ENCODE data around the gene PARD3B.

Gene PARD3B

DNA sequence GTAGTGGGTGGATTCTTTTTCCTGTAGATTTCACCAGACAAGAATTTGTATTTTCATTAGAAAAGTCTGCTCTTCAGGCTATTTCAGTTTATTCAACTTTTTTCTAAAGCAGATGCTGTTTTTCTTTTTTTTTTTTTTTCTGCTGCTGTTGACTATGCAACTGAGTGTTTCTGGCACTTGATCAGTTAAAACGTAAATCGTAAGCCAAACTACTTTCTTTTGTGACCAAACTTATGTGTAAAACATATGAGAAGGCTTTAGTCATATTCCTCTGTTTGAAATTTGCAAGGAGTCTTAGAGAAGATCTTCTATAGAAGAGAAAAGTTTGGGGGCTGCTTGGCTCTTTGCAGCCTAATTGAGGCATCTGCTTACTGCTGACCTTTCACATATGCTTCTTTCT is 170.1 kb downstream of the PARD3B start:
- DNase-seq = no peak

DNA sequence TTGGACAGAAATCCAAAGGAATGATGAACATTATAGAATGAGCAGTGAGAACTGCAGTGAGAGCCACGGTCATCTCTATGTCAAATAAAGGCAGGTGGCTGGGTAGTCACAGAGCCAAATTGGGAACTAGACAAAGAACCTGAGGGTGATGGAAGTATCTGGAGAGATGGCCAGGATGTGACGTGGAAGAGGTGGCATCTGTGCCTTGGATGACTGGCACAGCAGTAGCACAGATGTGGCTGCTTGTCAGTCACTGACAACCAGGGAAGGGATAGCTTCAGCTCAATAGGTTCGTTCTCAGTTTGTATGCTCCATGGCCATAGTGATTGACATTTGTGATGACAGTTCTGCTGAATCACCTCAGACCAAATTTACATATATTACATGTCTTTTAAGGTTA is 172.3 kb downstream of the PARD3B start:
- no peak for DNase-seq

DNA sequence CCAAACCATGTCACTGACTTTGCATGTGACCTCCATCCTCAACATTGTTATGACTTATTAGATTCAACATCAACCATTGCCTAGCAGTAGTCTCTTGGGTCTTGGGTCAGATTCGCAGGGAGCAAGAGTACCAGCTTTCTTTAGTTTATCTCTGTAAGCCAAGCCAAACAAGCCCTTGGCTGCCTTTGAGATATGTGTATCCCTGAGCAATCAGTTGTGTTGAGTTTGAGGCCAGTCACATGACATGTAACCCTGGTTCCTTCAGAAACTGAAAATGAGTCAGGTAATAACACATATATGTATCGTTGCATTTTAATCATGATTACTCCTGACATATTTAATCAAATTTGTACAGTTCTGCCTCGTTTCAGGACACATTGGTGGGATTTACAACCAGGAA is 173.3 kb downstream of the PARD3B start:
- no peak for DNase-seq

DNA sequence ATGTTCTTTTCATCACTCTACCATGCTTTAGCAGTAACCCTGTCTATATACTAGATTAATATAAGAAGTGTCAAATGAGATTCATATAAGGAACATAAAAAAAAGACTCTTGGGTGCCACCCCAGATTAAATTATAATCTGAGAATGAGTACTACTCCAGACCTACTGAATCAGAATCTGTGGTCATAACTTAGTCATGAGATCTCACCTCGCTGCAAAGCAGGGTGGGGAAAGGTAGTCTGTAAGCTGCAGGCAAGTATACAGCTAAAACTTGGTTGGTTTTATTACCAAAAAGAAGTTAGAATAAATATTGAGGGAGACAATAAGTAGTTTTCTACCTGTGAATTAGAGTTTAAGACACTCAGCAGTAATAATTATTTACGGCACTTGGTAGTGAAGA is 175.6 kb downstream of the PARD3B start:
- no peak for DNase-seq

DNA sequence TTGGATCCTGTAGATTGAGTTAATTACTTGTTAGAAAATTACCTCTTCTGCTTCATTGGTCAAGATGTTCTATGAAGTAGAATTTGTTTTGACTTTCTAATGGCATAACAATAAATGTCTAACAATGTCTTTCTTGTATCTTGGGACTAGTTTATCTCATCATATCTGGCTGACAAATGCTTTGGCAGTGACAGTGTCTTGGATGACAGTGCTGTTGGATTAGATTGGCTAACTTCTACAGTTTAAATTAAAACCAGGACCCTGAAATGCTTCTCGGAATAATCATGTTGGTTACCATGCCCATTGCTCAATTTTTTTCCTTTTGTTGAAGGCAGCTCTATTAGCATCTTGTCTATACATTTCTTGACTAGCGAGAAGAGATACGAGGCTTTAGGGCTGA is 176.9 kb downstream of the PARD3B start:
- DNase-seq = no peak

DNA sequence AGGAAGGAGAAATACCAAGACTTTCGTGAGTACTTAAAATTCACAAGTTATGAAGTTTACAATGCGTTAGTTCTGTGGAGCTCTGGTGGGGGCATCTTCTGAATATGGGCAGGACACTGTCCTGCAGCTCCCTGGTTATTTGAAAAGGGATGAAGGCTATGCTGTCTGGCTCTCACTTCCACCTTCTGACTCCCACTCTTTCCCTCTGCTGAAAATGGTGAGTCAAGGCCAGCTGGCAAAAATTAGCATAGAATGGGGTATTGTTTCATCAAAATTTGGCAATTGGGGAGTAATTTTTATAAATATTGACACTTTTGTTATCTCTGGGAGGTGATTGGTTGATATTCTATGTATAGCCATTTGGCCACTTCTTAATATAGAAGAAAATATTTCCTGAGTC is 177.4 kb downstream of the PARD3B start:
- no peak for DNase-seq

DNA sequence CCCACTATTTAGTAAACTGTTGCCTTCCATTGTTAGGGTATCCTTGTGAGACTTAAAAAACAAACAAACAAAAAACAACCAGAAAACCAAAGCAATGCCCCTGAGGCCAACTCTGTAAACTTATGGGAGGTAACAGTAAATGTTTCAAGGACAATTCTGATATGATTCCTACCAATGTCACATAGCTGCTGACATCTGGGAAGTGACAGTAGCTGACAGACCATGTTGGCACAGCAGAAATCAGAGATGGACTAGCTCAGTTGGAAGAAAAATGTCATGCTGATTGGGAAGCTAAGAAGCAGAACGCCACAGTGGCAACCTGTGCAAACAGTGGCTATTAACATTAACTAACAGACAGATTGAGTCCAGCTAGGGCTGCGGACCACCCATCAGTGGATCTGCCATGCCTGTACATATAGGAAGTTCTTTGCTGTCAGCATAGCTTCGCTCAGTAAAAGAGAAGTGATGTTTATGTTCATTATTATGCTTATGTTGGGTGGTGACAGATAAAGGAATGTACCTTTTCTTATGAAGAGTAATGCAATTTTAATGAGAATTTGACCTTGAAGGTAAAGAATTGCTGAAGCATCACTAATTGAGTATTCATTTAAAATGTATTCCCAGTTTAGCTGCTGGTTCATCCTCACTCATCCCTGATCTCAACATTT is 180.6 kb downstream of the PARD3B start:
- DNase-seq = no peak

DNA sequence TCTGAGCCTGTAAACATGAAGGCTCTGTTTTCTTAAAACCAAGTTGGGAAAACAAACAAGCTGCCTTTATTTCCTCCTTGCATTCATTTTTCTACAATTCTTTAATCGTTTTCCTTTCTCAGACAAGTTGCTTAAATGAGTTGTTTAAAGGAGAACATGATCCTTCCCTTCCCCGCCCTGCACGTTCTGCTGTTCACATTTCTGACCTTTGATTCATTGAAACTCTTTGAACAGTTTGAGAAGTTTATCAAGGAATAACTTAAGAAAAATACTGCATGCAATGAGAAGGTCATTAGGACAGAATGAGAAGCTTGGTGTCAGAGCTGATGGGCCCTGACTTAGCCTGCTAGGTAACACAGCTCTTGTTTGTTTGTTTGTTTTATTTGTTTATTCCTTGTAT is 181.6 kb downstream of the PARD3B start:
- DNase-seq = no peak

DNA sequence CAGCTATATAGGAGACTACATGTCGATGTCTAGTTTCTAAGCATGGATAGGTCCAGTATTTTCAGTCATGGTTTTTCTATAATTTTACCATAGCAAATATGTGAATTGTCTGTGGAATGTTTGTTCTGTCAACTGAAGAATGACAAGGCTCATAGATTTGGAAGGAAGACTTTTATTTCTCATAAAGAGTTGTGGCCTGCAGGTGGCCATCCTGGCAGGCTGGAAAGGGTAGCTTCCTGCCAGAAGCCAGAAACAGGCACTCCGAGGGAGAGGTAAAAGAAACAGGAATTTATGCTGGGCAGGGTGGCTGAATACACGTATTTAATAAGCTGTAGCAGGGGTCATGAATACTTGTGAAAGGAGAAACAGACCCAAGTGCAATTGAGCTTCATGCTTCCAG is 182.1 kb downstream of the PARD3B start:
- DNase-seq = no peak

DNA sequence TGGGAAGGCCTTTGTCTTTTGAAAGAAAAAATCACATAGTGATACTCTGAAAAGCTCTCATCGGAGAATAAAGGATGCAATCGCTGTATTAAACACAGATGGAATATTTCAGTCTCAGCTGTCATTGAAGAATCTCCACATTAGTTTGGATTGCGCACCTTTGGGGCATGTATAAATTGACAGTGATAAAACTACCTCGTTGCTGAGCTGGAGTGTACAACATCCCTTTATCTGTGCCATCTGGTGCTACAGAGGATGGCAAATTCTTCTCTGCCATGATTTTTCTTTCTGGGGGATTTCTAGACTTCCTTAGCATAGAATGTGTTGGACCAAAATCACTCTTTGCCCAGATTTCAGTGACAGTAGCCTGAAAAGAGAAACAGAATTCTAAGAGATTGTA is 185.3 kb downstream of the PARD3B start:
- no peak for DNase-seq

DNA sequence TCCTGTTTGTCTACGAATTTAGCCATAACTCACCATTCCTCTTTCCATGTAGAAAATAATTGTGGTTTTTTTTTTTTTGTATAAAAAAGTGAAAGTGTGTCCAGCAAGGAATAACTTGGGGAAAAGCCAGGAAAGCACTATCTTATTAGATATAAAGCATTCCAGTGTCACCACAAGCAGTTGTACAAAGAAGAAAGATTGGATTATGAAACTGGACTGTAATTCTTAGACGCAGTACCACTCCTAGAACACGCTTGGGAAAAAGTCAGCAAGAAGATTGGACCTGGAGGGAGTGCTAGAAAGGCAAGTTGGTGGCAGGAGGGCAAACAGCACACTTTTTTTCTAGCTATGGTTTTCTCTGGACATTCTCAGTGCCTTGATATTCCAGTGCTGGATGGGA is 186.7 kb downstream of the PARD3B start:
- DNase-seq = no peak

DNA sequence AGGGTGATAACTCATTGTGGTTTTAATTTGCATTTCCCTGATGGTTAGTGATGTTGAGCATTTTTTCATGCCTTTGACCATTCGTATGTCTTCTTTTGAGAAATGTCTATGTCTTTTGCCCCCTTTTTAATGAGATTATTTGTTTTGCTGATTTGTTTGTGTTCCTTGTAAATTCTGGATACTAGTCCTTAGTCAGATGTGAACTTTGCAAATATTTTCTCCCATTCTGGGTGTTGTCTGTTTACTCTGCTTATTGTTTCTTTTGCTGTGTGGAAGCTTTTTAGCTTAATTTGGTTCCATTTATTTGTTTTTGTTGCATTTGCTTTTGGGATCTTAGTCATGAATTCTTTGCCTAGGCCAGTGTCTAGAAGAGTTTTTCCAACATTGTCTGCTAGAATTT is 192.0 kb downstream of the PARD3B start:
- DNase-seq = no peak

DNA sequence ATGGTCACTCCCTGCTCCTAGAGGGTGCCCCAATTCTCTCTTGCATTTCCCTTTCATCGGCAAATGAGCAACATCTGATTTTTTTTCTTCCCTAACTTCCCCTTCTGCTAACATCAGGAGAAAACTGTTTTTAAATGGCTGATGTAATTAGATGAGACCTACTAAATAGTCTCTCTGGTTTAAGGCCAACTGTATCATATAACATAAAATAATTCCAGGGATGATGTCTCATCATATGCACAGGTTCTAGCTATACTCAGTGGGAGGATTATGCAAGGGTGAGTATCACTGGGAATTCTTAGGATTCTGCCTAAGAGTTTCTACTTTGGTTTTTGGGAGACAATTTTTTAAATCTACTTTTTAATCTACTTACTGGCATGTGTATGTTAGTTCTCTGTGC is 193.4 kb downstream of the PARD3B start:
- DNase-seq = no peak

DNA sequence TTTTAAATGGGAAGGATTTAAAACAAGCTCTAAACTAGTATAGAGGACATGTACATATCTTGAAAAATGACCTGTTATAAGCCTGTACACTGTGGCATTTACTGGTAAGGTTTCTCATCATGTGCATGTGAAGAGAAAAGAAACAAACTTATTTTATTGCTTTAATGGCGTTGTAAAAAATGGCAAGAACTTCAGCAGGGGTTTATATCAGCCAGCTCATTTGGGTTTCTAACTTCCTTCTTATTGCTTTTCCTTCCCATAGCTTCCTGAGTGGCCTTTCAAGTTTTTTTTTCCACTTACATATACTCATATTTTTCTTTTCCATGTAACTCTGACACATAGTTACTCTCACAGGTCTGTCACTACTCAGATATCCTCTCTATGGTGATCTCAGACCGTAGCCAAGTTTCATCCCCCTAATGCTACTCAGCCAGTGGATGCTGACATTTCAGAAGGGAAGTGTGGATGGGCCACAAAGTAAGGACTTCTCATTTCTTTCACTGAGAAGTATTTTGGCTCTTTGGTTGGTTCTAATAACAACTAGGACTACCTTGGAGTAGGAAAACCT is 198.2 kb downstream of the PARD3B start:
- no peak for DNase-seq

DNA sequence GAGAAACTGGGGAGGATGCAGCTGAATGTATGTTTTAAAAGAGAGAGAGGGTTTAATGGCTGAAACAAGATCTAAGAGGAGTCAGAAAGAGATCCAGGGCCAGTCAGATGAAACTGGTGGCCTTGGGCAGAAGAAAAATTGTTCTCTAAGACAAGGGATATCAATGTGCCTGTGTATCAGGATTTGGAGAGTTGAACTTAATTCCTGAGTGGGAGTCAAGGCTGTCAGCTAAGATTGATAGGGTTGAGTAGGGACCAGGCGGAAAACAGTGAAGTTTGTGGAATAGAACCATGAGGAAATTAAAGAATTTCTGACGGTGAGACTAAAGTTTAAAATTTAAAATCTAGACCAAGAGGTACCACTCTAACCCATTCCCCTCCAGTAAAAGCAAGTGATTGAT is 199.2 kb downstream of the PARD3B start:
- DNase-seq = no peak

DNA sequence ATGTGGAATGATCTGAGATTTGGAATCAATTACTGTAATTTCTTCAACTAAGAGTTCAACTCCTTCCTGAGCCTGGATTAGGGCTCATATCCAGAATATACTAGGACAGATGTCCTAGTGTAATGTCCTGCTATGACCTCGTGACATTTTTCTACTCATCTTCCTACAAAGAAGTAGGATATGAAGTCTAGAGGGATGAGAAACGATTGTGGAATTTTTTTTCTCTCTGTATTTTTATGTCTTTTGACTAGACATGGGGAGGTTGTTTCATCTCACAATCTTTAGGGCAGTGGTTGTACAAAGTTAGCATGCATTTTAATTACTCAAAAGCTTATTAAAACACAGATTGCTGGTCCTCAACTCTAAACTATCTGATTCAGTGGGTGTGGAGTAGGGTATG is 203.0 kb downstream of the PARD3B start:
- no peak for DNase-seq

DNA sequence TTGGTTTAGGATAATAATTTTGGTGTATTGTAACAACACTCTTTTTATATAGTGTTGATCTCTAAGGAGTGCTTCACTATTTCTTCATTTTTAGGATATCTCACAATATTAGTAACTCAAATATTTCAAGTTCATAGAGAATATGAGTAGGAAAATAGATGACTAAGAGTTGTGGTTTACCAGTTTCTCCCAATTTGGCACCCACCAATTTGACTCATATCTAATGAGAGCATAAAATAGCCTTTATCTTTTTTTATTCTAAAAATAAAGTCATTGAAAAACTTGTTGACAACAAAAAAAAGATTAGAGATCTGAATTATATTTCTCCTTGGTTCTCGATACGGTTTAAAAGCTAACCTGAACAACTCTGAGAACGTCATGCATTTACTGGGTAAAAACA is 204.0 kb downstream of the PARD3B start:
- DNase-seq = no peak

DNA sequence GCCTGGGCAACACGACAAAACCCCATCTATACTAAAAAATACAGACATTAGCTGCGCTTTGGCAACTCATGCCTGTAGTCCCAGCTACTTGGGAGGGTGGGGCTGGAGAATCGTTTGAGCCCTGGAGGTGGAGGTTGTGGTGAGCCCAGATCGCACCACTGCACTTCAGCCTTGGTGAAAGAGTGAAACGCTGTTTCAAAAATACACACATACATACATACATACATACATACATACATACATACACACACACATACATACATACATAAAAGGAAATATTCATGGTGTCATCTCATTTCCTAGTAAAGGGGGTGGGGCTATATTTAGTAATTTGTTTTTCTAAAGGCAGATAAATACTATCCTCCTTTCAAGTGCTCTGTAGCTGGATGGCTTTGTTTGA is 205.1 kb downstream of the PARD3B start:
- DNase-seq = no peak

DNA sequence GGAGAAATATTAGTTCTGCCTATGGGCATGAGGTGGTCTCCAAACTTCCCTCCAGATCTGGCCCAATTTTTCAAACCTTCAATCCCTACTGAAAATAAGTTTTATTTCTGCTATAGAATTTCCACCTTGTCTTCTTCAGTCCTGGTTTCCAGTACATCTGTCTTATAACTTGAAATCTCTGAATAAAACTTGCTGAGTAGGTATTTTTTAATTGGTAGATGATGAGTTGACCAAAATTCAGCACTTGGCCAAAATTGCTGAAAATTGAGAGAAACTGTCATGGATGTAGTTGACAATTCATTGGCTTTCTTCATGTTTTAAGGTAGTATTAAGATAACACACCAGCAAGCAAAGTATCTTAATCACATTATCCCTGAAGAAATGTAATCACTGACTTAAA is 206.2 kb downstream of the PARD3B start:
- no peak for DNase-seq

DNA sequence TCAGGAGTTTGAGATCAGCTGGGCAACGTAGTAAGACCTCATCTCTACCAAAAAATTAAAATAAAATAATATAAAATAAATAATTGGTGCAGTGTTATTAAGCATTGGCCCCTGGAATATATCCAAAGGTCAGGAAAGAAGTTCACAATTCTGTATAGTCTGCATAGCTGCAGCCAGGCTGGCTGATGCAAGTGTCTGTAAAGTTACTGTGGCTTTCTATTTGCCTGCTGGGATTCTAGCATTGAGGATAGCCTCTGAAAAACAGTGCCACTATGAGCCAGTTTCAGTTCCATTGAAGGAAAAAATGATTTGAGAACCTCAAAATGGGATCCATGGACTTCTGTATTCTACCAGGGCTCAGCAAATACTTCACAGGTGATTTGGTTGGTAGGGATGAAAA is 208.6 kb downstream of the PARD3B start:
- DNase-seq = no peak

DNA sequence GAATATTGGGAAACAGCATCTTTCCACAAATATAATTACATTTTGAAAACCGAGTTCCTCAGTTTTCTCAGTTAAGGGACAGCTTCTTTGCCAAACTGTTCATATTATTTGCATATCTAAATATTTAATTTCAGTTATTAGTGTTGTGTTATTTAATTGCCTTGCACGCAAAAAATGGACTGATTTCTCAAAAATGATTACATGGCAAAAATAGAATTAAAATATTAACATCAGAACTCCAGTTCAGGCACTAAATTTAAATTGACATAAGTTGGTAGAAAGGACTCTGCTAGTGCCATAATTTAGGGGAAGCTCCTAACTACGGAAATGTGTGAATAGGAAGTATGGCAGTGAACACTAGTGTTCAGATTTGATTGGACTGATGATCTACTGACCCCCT is 209.6 kb downstream of the PARD3B start:
- no peak for DNase-seq

DNA sequence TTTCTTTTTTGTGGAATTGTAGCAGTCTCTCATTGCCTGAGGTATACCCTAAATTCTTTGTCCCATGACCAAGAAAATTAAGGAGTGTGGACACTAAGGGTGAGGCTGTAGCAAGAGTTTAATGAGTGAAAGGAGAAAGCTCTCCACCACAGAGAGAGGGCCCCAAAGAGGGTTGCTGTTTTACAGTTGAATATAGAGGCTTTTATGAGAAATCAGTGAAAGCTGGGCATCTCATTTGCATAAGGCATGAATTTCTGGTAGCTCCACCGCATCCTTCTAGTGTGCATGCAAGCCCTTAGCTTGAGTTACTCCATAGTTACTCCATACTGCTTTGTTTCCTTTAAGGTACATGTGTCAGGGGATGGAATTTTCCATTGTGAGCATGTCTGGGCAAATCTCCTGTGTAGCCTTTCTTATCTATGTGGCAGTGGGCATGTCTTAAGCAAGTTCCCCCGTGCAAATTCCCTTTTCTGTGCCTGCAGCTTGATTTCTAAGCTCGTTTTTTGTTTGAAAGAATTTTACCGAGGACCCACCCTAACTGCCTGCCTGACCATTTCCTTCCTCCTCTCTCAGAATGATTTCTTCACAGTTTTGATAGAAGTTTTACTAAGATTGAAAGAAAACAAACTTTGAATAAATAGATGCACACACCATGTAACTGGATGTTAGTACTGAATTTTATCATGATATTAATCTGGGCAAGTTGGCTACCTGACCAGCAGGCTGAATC is 218.9 kb downstream of the PARD3B start:
- DNase-seq = no peak

DNA sequence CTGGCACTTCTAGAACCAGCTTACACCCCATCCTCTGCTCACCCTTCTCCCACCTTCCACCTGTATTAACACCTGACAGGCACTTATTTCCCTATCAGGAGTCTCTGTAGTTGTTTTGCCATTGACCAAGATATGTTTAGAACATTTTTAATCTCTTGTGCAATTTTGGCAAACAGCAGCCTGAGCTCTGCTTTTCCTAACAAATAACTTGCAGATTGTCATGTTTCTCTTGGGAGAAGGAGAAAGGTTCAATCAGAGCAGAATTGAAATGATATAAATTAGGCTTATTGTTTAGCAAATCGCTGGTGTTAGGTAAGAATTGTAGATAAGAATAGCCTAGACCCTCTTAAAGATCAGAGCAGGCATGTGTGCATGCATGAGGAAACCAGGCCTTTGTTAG is 225.5 kb downstream of the PARD3B start:
- DNase-seq = no peak

DNA sequence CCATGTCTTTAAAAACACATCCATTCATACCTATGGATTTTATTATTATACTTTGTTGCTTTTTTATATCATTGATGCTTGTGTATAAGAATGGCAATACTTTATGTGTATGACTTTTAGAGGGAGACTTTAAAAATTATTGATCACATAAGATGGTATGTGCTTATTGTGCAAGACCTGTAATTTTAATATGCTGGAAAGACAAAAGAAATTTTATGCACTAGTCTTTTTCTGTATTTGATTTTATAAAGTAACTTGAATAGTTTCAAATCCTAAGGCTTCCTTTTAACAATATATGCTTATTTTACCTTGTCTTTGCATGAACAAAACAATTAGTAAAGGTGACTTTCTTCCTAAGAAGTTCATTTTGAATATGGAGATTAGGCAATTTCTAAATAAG is 226.4 kb downstream of the PARD3B start:
- no peak for DNase-seq

DNA sequence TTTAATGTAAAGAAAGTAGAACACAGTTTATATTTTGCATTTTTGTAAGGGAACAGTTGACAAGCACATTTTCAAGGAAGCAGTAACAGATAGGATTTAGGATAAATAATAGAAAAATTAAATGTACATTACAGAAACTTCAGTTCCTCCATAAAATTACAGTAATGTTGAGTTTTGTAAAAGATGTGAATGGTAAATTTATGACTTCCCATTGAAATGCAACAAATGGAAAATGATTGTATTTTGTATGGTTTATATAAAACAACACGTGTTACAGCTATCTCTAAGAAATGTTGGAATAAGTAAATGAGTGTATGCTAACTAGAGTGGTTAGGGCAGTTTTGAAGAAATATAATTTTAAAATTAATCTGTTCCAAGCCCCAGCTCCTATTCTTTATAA is 227.3 kb downstream of the PARD3B start:
- no peak for DNase-seq

All from stimulated activated CD4-positive, alpha-beta T cell treated with anti-CD3 and anti-CD28 coated beads, Interleukin-2, amount 100 ng/mL, for 48 hours (primary cell).